GM23338 (cell line): ENCODE results near the gene ALOX12.

ENCODE experiments used
- CREB1 ChIP-seq: fragments of 250-450 bp; sonication (Bioruptor Pico); IDR thresholded peaks from 2 replicates; pipeline ENCODE4 v1.5.0; 2020; ENCODE audit warnings: low read depth, mild to moderate bottlenecking, moderate library complexity
- EZH2 ChIP-seq: fragments of 200-600 bp; sonication (generic); IDR thresholded peaks from one replicate; pipeline ENCODE4 v1.8.0; 2017; ENCODE audit warnings: antibody characterized with exemption, mild to moderate bottlenecking, low read depth; ENCODE audit not compliant: unreplicated experiment
- EZH2phosphoT487 ChIP-seq: fragments of 200-600 bp; sonication (generic); IDR thresholded peaks from one replicate; pipeline ENCODE4 v1.8.1; 2018; ENCODE audit warnings: antibody characterized with exemption; ENCODE audit not compliant: unreplicated experiment
- TF ChIP-seq, protein P1 (sequence below), 2 experiments: fragments of 200-600 bp in 1 of 2; sonication (generic) in 1 of 2; conservative IDR thresholded peaks; 2 replicates each; pipeline versions ENCODE4 v1.5.1 to v1.6.1; 2016 to 2017; ENCODE audit warnings: antibody characterized with exemption in 2 of 2, low read depth in 2 of 2, mild to moderate bottlenecking in 2 of 2, moderate library complexity in 1 of 2

DNA sequence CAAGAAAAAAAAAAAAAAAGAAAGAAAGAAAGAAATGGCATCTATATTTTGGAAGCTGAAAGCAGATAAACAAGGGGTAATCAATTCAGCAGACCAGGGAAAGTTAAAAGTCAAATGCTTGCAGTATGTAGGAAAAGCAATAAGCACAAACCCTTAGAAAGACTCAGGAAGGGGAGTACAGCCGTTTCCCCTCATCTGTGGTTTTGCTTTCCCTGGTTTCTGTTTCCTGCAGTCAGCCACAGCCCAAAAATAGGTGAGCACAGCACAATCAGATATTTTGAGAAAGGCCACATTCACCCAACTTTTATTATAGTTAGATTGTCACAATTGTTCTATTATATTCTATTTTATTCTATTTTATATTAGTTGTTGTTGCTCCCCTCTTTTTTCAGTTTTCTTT, 14.4 kb upstream of the ALOX12 start:
- TF ChIP-seq, protein P1, sequence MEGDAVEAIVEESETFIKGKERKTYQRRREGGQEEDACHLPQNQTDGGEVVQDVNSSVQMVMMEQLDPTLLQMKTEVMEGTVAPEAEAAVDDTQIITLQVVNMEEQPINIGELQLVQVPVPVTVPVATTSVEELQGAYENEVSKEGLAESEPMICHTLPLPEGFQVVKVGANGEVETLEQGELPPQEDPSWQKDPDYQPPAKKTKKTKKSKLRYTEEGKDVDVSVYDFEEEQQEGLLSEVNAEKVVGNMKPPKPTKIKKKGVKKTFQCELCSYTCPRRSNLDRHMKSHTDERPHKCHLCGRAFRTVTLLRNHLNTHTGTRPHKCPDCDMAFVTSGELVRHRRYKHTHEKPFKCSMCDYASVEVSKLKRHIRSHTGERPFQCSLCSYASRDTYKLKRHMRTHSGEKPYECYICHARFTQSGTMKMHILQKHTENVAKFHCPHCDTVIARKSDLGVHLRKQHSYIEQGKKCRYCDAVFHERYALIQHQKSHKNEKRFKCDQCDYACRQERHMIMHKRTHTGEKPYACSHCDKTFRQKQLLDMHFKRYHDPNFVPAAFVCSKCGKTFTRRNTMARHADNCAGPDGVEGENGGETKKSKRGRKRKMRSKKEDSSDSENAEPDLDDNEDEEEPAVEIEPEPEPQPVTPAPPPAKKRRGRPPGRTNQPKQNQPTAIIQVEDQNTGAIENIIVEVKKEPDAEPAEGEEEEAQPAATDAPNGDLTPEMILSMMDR (conservative IDR thresholded peaks at IDR 0.05; ENCODE audit: low read depth in 2 of 2), result no peak
- TF ChIP-seq CREB1 (CRISPR knock-in tag) (no peak), EZH2 (no peak), EZH2phosphoT487 (no peak)
